HCT116 (cell line): Measurements from ENCODE around the gene WFDC12.

Experiments used
- EZH2 ChIP-seq: fragments of 200-600 bp; sonication (generic); IDR thresholded peaks from 2 replicates; pipeline ENCODE4 v1.6.1; 2017; ENCODE audit warnings: antibody characterized with exemption, mixed run types
- POLR2A ChIP-seq: IDR thresholded peaks from 2 replicates; pipeline ENCODE4 v1.7.0; 2011; ENCODE audit warnings: borderline replicate concordance; ENCODE audit not compliant: insufficient read depth, insufficient read length; ENCODE audit errors: extremely low read depth
- SIN3A ChIP-seq: IDR thresholded peaks from 2 replicates; pipeline ENCODE4 v1.6.1; 2012; ENCODE audit warnings: low read depth

- TF ChIP-seq POLR2A (no peak), SIN3A (no peak), EZH2 (no peak)
Measured at GRCh38 chr20:45117581-45117980, 6.7 kb downstream of the WFDC12 start.
